H54 (cell line): ENCODE results near the gene POU4F3.
"Not testable (repeated sequence)": the region's sequence is repeated elsewhere in the genome, so short reads cannot be mapped to it uniquely, and the experiment has no call there.

Source experiments
- DNase-seq: peaks from one replicate; pipeline ENCODE4 v3.0.0; 2011; ENCODE audit warnings: low spot score, mixed read lengths; ENCODE audit not compliant: insufficient read length
- FAIRE-seq: peaks from 3 replicates; lab custom pipeline; 2011; peaks lifted over from hg19 to GRCh38; lab: Jason Lieb, UNC
- POLR2A ChIP-seq: IDR thresholded peaks from 2 replicates; pipeline ENCODE4 v1.6.1; 2011; ENCODE audit warnings: low read depth, mild to moderate bottlenecking, low read length

Gene POU4F3, protein sequence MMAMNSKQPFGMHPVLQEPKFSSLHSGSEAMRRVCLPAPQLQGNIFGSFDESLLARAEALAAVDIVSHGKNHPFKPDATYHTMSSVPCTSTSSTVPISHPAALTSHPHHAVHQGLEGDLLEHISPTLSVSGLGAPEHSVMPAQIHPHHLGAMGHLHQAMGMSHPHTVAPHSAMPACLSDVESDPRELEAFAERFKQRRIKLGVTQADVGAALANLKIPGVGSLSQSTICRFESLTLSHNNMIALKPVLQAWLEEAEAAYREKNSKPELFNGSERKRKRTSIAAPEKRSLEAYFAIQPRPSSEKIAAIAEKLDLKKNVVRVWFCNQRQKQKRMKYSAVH

DNA sequence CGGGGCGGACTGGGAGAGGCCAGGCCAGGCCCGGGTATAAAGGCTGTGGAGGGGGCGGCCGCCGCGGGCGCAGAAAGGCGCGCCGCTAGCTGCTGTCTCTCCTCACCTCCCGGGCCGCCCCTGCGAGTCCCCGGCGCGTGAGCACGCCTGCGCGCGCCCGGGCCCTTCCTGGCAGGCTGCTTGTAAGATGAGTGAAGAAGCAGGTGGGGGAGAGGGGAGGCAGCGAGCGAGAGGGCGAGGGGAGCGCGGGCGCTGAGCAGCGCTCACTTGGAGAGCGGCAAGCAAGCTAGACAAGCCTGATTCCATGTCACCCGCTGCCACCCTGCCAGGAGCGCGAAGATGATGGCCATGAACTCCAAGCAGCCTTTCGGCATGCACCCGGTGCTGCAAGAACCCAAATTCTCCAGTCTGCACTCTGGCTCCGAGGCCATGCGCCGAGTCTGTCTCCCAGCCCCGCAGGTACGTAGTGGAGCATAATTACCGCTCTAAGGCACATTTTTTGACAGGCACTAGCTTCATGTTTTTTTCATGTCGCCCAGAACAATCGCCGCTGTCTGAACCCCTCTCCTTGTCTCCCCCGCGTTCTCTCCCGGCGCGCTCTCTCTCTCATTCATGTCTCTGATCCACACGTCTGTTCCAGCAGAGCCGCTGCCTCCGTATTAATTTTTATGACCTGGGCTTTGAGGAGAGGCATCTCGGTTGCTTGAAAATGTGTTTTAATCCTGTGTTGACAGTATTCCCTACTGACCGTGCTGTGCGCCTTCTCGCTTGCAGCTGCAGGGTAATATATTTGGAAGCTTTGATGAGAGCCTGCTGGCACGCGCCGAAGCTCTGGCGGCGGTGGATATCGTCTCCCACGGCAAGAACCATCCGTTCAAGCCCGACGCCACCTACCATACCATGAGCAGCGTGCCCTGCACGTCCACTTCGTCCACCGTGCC lies at the start of gene POU4F3:
TSS of gene POU4F3 (plus strand) at position 66 of the 941 bp plus-strand sequence. CDS start at position 340, 274 bp downstream.
- no peak for FAIRE-seq
- no peak for TF ChIP-seq POLR2A
- no peak for DNase-seq

DNA sequence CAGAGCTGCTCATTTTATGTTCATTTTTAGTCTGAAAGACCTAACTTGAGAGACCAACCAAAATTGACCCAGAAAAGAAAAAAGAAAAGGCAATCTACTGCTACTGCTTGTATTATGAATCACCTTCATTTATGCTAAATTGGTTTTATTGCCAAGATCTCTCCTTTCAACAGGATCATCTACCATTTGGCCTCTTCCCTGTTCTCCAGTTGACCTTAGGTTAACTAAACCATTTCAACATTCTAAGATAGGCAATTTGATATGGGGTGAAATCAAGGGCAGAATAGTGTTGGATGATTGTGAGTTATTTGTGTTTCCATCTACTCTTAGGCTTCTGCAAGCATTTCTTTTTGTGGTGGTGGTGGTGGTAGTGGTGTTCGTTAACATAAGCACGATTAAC lies 48.3 kb upstream of the POU4F3 start:
- peak; percentile 99 for FAIRE-seq
- TF ChIP-seq POLR2A: no peak
- DNase-seq: no peak

DNA sequence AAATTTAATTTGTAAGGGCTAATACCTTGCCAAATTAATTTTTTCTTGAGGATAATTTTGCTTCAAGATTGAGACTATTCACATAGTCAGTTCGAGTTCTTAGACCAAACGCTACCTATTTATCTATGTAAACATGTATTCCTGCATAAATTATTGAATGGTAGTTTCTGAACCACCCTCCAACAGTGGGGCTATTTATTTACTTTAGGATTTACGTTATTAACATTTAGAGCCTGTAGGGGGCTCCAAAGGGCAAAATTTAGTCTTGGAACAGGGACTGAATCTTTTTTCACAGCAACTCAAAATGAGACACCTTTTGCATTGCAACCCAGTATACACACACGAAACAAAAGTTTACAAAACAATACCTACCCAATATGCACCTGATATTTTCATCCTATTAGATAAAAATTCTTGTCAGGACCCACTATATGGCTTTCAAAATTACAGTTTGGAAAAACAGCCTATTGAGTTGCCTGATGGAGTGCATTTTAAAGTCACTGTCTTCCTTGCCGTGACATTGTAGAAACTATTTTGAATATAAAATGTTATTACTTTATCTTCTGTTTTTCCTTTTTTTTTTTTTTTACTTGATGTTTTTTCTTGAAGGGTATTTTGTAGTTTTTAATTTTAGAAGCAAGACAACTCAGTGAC lies 47.1 kb upstream of the POU4F3 start:
- FAIRE-seq: peak; percentile 99
- DNase-seq: peak; percentile 40
- TF ChIP-seq POLR2A: no peak

DNA sequence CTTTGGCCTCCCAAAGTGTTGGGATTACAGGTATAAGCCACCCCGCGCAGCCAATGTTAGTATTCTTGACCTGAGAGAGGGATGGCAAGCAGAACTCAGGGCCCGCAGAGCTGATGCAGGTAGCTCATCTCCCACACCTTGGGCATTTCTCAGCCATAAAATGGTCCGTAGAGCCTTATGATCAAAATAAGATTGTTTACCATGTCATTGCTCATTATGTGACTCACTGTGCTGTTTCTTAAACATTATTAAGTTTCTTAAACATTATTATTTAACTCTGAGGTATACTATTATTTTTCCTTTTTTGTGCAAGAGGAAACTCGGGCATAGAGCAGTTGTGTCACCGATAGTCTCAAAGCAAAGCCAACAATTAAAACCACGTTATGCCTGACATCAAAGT lies 42.4 kb upstream of the POU4F3 start:
- DNase-seq (no peak), FAIRE-seq (no peak)
- no peak for TF ChIP-seq POLR2A

DNA sequence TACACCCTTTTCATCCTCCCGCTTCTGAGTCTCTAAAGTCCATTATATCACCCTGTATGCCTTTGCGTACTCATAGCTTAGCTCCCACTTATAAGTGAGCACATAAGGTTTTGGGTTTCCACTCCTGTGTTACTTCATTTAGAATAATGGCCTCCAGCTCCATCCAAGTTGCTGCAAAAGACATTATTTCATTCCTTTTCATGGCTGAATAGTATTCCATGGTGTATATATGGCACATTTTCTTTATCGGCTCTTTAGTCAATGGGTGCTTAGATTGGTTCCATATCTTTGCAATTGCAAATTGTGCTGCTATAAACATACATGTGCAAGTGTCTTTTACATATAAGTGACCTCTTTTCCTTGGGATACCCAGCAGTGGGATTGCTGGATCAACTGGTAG lies 39.7 kb upstream of the POU4F3 start:
- FAIRE-seq, DNase-seq: not testable (repeated sequence)

DNA sequence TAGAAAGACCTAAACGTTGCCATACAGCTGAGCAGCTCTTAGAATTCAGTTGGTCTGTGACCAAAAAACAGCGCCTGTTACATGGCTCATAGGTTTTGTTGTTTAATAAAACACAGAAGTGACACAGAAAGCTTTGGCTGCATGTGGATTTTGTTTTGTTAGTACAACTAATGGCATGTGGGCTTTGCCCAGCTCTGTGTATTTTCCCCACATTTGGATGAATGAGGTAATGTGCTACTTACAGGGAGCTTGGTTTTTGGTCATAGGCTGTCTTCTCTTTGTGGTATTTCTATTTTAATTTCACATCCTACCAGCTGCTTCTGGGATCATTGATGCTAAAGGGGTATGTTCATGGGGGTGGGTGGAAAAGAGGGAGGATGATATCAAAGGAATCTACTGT lies 37.0 kb upstream of the POU4F3 start:
- DNase-seq: no peak
- no peak for FAIRE-seq
- no peak for TF ChIP-seq POLR2A

DNA sequence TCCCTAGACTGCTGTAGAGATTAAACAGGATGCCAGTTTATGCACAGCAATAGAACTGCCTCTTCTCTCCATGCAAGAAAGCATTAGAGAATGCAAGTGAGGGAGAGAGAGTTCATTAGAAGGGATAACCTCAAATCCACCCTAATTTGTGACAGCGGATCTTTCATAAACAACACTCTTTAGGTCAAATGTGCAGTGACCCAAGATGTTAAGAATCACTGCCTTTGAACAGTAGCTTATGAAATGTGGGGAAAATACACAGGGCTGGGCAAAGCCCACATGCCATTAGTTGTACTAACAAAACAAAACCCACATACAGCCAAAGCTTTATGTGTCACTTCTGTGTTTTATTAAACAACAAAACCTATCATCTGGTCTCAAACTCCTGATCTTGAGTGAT lies 36.2 kb upstream of the POU4F3 start:
- TF ChIP-seq POLR2A: no peak
- DNase-seq (no peak), FAIRE-seq (peak; percentile 23)

DNA sequence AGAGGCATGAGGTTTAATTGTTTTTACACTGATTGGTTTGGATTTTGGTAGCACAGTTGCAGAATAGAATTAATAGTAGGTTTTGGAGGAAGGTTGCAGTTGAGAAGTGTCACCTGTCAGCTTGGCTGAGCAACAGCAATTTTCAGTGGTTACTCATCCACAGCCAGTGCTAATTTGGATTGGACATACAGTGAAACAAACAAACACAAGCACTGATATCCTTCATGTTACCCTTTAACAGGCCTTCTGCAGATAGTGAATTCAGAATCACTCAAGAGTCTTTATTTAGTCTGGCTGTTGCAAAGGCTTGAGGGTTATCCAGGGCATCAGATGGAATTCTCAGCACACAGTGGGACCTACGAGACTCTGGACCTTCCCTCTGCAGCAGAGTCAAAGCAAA lies 31.8 kb upstream of the POU4F3 start:
- DNase-seq (no peak), FAIRE-seq (no peak)
- no peak for TF ChIP-seq POLR2A

DNA sequence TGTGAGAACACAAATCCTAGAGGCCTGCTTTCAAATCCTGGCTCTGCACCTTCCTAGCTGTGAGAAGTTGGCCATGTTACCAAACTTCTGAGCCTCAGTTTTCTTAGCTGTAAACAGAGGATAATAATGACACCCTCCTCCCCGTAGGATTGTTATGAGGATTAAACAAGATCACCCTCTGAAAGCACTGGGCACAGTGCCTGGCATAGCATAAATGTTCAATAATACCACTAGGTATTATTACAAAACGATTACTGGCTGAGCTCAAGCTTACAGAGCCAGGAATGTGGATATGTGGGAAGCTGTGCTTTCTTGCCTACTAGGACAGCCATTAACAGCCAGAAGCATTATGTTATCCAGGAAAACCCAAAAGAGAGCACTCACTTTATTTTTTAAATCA lies 30.8 kb upstream of the POU4F3 start:
- TF ChIP-seq POLR2A: no peak
- DNase-seq (no peak), FAIRE-seq (no peak)

DNA sequence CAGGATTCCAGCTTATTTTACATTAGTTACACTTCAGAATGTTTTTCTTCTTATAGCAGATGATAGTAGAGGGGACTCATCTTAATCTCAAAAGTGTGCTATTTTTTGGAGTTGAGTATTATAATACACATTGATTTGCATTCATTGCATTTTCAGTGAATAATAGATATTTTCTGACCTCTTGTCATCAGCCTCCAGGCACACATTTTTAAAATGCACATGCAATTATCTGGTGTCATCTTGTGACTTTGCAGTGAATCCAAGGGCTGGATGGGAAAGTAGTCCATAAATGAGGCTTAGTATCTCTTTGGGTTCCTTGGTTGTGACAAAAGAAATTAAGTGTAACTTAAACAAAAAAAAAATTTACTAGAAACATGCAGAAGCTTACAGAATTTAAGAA lies 28.1 kb upstream of the POU4F3 start:
- DNase-seq: no peak
- FAIRE-seq: no peak
- TF ChIP-seq POLR2A: no peak

DNA sequence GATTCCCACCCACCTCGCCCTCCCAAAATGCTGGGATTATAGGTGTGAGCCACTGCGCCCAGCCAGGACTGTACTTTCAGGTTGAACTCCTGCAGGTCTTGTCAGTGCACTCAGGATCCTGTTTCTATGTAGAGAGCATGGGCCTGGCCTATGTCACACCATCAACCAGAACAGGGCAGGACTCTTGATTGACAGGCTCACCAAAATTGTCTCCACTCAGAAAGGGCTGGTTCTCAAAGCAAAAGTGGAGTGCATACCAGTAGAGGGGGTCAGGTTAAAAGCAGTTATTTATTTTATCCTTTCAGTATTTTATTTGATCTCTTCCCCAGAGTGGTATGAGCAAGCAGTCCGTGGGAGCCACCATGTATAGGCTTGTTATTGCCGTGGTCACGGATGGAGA lies 27.4 kb upstream of the POU4F3 start:
- no peak for FAIRE-seq
- no peak for TF ChIP-seq POLR2A
- DNase-seq: no peak

DNA sequence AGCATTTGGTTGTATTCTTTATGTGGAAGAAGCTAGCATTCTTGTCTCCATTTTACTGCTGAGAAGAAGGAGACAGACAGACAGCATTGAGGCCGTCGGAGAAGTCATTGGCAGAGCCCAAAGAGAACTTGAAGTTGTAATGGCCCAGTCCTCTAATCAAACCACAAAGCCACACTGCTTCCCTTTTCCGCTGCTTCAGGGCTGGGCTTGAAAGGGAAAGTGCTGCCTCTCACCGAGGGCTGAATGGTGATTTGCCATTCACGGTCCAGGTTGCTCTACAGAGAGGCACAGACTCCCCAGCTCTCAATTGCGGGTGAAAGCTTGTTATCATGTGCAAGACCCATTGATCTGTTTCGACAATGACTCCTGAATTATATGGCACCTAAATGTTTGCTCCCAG lies 25.6 kb upstream of the POU4F3 start:
- no peak for FAIRE-seq
- TF ChIP-seq POLR2A: no peak
- no peak for DNase-seq

DNA sequence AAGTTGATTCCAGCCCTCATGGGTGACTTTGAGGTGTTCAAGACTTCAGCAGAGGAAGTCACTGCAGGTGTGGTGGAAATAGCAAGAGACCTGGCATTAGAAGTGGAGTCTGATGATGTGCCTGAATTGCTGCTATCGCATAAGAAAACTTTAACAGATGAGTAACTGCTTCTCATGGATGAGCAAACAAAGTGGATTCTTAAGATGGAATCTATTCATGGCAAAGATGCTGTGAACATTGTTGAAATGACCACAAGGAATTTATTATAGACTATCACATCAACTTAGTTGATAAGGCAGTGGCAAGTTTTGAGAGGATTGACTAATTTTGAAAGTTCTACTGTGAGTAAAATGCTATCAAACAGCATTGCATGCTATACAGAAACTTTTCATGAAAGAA lies 17.1 kb upstream of the POU4F3 start:
- TF ChIP-seq POLR2A: no peak
- FAIRE-seq (no peak), DNase-seq (no peak)
